Astrocyte (in vitro differentiated cells and primary cell): ENCODE data around the gene MAGEB16. TPM values are rescaled to one million over a fixed set of nuclear protein-coding genes. Genes with fewer than 3 reads are reported as not detected.

ENCODE experiments used
- DNase-seq: peaks from one replicate; pipeline ENCODE4 v3.0.0-alpha.2; 2010; ENCODE audit warnings: low read depth
- FAIRE-seq: peaks from 2 replicates; lab custom pipeline; 2011; peaks lifted over from hg19 to GRCh38; lab: Jason Lieb, UNC
- H2AFZ ChIP-seq: 2 replicates; pipeline ENCODE4 v1.6.0; 2012; ENCODE audit warnings: low read depth, low read length, inconsistent platforms
- H3K27ac ChIP-seq: 2 replicates; pipeline ENCODE4 v1.5.1; 2011; ENCODE audit warnings: low read depth, low read length, inconsistent platforms
- H3K27me3 ChIP-seq: 2 replicates; pipeline ENCODE4 v1.6.0; 2011; ENCODE audit warnings: low read length, inconsistent platforms; ENCODE audit not compliant: insufficient read depth
- H3K36me3 ChIP-seq: 2 replicates; pipeline ENCODE4 v1.5.1; 2011; ENCODE audit warnings: low read length, inconsistent platforms; ENCODE audit not compliant: insufficient read depth
- H3K4me1 ChIP-seq: 2 replicates; pipeline ENCODE4 v1.5.1; 2011; ENCODE audit warnings: low read length, inconsistent platforms; ENCODE audit not compliant: insufficient read depth
- H3K4me2 ChIP-seq: 2 replicates; pipeline ENCODE4 v1.6.0; 2012; ENCODE audit warnings: low read length, inconsistent platforms
- H3K4me3 ChIP-seq: 2 replicates; pipeline ENCODE4 v1.5.1; 2011; ENCODE audit warnings: low read depth, mild to moderate bottlenecking, low read length, inconsistent platforms; ENCODE audit not compliant: insufficient read depth
- H3K79me2 ChIP-seq: 2 replicates; pipeline ENCODE4 v1.6.0; 2012; ENCODE audit warnings: mild to moderate bottlenecking, low read length, inconsistent platforms; ENCODE audit not compliant: insufficient read depth
- H3K9ac ChIP-seq: 2 replicates; pipeline ENCODE4 v1.6.0; 2012; ENCODE audit warnings: mild to moderate bottlenecking, low read length, inconsistent platforms
- H3K9me3 ChIP-seq: 2 replicates; pipeline ENCODE4 v1.5.1; 2012; ENCODE audit warnings: low read depth, mild to moderate bottlenecking, low read length, inconsistent platforms; ENCODE audit not compliant: insufficient read depth
- H4K20me1 ChIP-seq: 2 replicates; pipeline ENCODE4 v1.6.0; 2012; ENCODE audit warnings: low read length, inconsistent platforms; ENCODE audit not compliant: insufficient read depth
- H3K27ac Mint-ChIP-seq: one replicate; pipeline ENCODE4 v1.8.0; 2021; ENCODE audit warnings: mild to moderate bottlenecking, mixed read lengths; ENCODE audit not compliant: unreplicated experiment
- H3K27me3 Mint-ChIP-seq: one replicate; pipeline ENCODE4 v1.8.0; 2021; ENCODE audit warnings: low read depth, mixed read lengths; ENCODE audit not compliant: unreplicated experiment
- H3K36me3 Mint-ChIP-seq: one replicate; pipeline ENCODE4 v1.8.0; 2021; ENCODE audit warnings: low read depth, mixed read lengths; ENCODE audit not compliant: unreplicated experiment
- H3K4me1 Mint-ChIP-seq: one replicate; pipeline ENCODE4 v1.8.0; 2021; ENCODE audit warnings: low read depth, mixed read lengths; ENCODE audit not compliant: unreplicated experiment
- H3K4me3 Mint-ChIP-seq: one replicate; pipeline ENCODE4 v1.8.0; 2021; ENCODE audit warnings: mild to moderate bottlenecking, moderate library complexity, mixed read lengths; ENCODE audit not compliant: unreplicated experiment
- H3K9me3 Mint-ChIP-seq: one replicate; pipeline ENCODE4 v1.8.0; 2021; ENCODE audit warnings: mild to moderate bottlenecking, mixed read lengths; ENCODE audit not compliant: unreplicated experiment
- CTCF ChIP-seq: IDR thresholded peaks from 2 replicates; pipeline ENCODE4 v1.5.1; 2011; ENCODE audit warnings: low read depth, mild to moderate bottlenecking, inconsistent platforms, low read length, moderate library complexity; ENCODE audit not compliant: insufficient read depth
- EZH2 ChIP-seq: IDR thresholded peaks from 2 replicates; pipeline ENCODE4 v1.6.1; 2012; ENCODE audit warnings: mild to moderate bottlenecking, low read length, inconsistent platforms; ENCODE audit not compliant: insufficient read depth
- total RNA-seq: library from RNA; stranded (reverse); gene quantifications from 2 replicates; pipeline ENCODE4 v1.2.1, GENCODE V29; 2021

MAGEB16 gene
- total RNA-seq, 1 donor from 2014 or later: not detected

GRCh38 chrX:35847736-35848135 lies 49.6 kb downstream of the MAGEB16 start:
- Histone ChIP-seq H4K20me1 (no peaks in the 10 kb centered on the region), H3K27me3 (no peaks in the 10 kb centered on the region), H3K4me3 (no peak overlapping the region), H3K36me3 (no peaks in the 10 kb centered on the region), H3K79me2 (no peaks in the 10 kb centered on the region), H3K4me2 (no peak overlapping the region), H3K9ac (no peak overlapping the region), H3K27ac (no peak overlapping the region), H3K4me1 (no peaks in the 10 kb centered on the region), H2AFZ (no peak overlapping the region), H3K9me3 (no peaks in the 10 kb centered on the region)
- TF ChIP-seq CTCF (no peak), EZH2 (no peak)
- Mint-ChIP-seq H3K4me3 (no peak overlapping the region), H3K27me3 (no peaks in the 10 kb centered on the region), H3K27ac (no peak overlapping the region), H3K36me3 (no peaks in the 10 kb centered on the region), H3K4me1 (no peaks in the 10 kb centered on the region), H3K9me3 (no peaks in the 10 kb centered on the region)
- FAIRE-seq (no peak), DNase-seq (no peak)

Other genes with a start within 250 kb of the MAGEB16 start
- gene CFAP47, start 121.4 kb downstream of the MAGEB16 start, total RNA-seq: not detected in 2 replicates